T47D (cell line): ENCODE measurements around the gene VTI1A.
A peak's percentile ranks its signal among the peaks of the same experiment; 100 is the strongest.

Experiments
- DNase-seq, 2 experiments: peaks; one replicate each; pipeline versions ENCODE4 v3.0.0 to v3.0.0-alpha.2; 2011 to 2012; ENCODE audit warnings: low read depth in 1 of 2, low spot score in 1 of 2
- JUND ChIP-seq: IDR thresholded peaks from 2 replicates; pipeline ENCODE4 v1.6.1; 2012; ENCODE audit warnings: low read depth
- in situ Hi-C: cut with HindIII; loops from 2 replicates; pipeline ENCODE4 v1.10.0; 2016; ENCODE audit warnings: low sequenced_read_pairs, low pct_unique_long_range_greater_than_20kb

Gene VTI1A

GRCh38 chr10:112552593-112553110, 105.6 kb downstream of the VTI1A start:
- TF ChIP-seq JUND = no peak
- DNase-seq = no peak
- in situ Hi-C loops = no loop called here

- DNase-seq = no peak
- in situ Hi-C loops = no loop called here
- no peak for TF ChIP-seq JUND
These were observed 106.3 kb downstream of the VTI1A start for GRCh38 chr10:112553315-112553714.

GRCh38 chr10:112554263-112554662, 107.2 kb downstream of the VTI1A start:
- DNase-seq = no peak
- in situ Hi-C loops = no loop called here
- no peak for TF ChIP-seq JUND

- DNase-seq = no peak
- no peak for TF ChIP-seq JUND
- in situ Hi-C loops = no loop called here
These were observed 110.2 kb downstream of the VTI1A start for GRCh38 chr10:112557197-112557596.

GRCh38 chr10:112558476-112559142, 111.6 kb downstream of the VTI1A start:
- DNase-seq = no peak
- TF ChIP-seq JUND = no peak
- in situ Hi-C loops = no loop called here

GRCh38 chr10:112559349-112559748, 112.3 kb downstream of the VTI1A start:
- TF ChIP-seq JUND = no peak
- in situ Hi-C loops = no loop called here

GRCh38 chr10:112562122-112562521, 115.1 kb downstream of the VTI1A start:
- no peak for TF ChIP-seq JUND
- DNase-seq = no peak
- in situ Hi-C loops = no loop called here

More at GRCh38 chr10:112559349-112559748, 112.3 kb downstream of the VTI1A start:
- no peak for DNase-seq

- in situ Hi-C loops = no loop called here
- DNase-seq = peak in 1 of 2 experiments; percentile 46
These were observed 116.0 kb downstream of the VTI1A start for GRCh38 chr10:112562809-112563663.

GRCh38 chr10:112564337-112564736, 117.3 kb downstream of the VTI1A start:
- no peak for TF ChIP-seq JUND
- in situ Hi-C loops = no loop called here
- DNase-seq = no peak

More at GRCh38 chr10:112562809-112563663, 116.0 kb downstream of the VTI1A start:
- no peak for TF ChIP-seq JUND

GRCh38 chr10:112565434-112566053, 118.5 kb downstream of the VTI1A start:
- in situ Hi-C loops = no loop called here
- DNase-seq = peak; percentile 25 to 78
- TF ChIP-seq JUND = no peak

GRCh38 chr10:112570585-112570984, 123.6 kb downstream of the VTI1A start:
- in situ Hi-C loops = no loop called here
- DNase-seq = no peak
- no peak for TF ChIP-seq JUND

- in situ Hi-C loops = no loop called here
- TF ChIP-seq JUND = no peak
- DNase-seq = no peak
These were observed 132.6 kb downstream of the VTI1A start for GRCh38 chr10:112579578-112579977.
